Cerebellar cortex (tissue), 1 donor: ENCODE results near the gene MON2.
A peak's percentile ranks its signal among the peaks of the same experiment; 100 is the strongest.
"Not testable (repeated sequence)": the region's sequence is repeated elsewhere in the genome, so short reads cannot be mapped to it uniquely, and the experiment has no call there.

Experiments used
- DNase-seq: peaks from one replicate; pipeline ENCODE4 v3.0.0-alpha.2; 2015; ENCODE audit warnings: low spot score

Gene MON2

GRCh38 chr12:62466594-62467491 lies at the start of gene MON2:
MON2 (plus strand) TSS chr12:62466826; CDS start chr12:62467208, 382 bp downstream.
- peak; percentile 86 for DNase-seq

- DNase-seq: no peak
Observed at GRCh38 chr12:62426089-62426488, 40.5 kb upstream of the MON2 start.

GRCh38 chr12:62429457-62429856 lies 37.2 kb upstream of the MON2 start:
- no peak for DNase-seq

GRCh38 chr12:62434494-62435302 lies 31.9 kb upstream of the MON2 start:
- no peak for DNase-seq

GRCh38 chr12:62435303-62436163 lies 31.1 kb upstream of the MON2 start:
- peak; percentile 69 for DNase-seq

- DNase-seq: no peak
Observed at GRCh38 chr12:62436164-62436503, 30.5 kb upstream of the MON2 start.

- DNase-seq: peak; percentile 72
Observed at GRCh38 chr12:62438098-62438692, 28.4 kb upstream of the MON2 start.

- no peak for DNase-seq
Observed at GRCh38 chr12:62446754-62447452, 19.7 kb upstream of the MON2 start.

GRCh38 chr12:62448436-62448835 lies 18.2 kb upstream of the MON2 start:
- DNase-seq: no peak

- DNase-seq: not testable (repeated sequence)
Observed at GRCh38 chr12:62455429-62455828, 11.2 kb upstream of the MON2 start.

- no peak for DNase-seq
Observed at GRCh38 chr12:62458626-62459025, 8.0 kb upstream of the MON2 start.

- DNase-seq: no peak
Observed at GRCh38 chr12:62459976-62460375, 6.7 kb upstream of the MON2 start.

- DNase-seq: not testable (repeated sequence)
Observed at GRCh38 chr12:62461171-62461837, 5.3 kb upstream of the MON2 start.

- not testable (repeated sequence) for DNase-seq
Observed at GRCh38 chr12:62463252-62463651, 3.4 kb upstream of the MON2 start.

GRCh38 chr12:62466018-62466593 lies 520 bp upstream of the MON2 start:
- peak; percentile 66 for DNase-seq

- DNase-seq: no peak
Observed at GRCh38 chr12:62468397-62468796, 1.8 kb downstream of the MON2 start.

GRCh38 chr12:62468935-62469334 lies 2.3 kb downstream of the MON2 start:
- DNase-seq: no peak

GRCh38 chr12:62469704-62470103 lies 3.1 kb downstream of the MON2 start:
- DNase-seq: no peak

- no peak for DNase-seq
Observed at GRCh38 chr12:62471734-62472133, 5.1 kb downstream of the MON2 start.

GRCh38 chr12:62472472-62472871 lies 5.8 kb downstream of the MON2 start:
- no peak for DNase-seq
